ENCODE results near the gene PPP2R1A. TPM values are rescaled to one million over a fixed set of nuclear protein-coding genes. Genes with fewer than 3 reads are reported as not detected.
"Not testable (repeated sequence)": the region's sequence is repeated elsewhere in the genome, so short reads cannot be mapped to it uniquely, and the experiment has no call there.

Gene PPP2R1A
- total RNA-seq, 1 donor from 2014 or later = 39.5 TPM

GRCh38 chr19:52244021-52244420 is 54.2 kb downstream of the PPP2R1A start:
- DNase-seq (ENCODE audit: low spot score) = no peak

DNA sequence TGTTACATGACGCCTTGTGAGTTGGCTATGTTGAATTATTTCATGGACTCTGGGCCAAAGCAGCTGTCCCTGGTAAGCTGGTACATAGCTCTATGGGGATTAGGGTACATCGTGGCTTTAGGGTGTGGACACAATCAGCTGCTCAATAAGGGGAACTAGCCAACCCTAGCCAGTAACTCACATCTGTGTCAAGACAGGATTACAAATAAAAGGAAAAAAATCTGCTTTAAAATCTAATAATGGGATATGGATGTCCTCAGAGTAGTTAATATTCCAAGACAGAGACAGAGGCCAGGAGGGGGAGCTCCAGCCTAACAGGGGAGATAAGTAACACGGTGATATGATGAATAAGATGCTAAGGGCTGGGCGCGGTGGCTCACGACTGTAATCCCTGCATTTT is 58.4 kb downstream of the PPP2R1A start:
- peak; percentile 36 for DNase-seq (ENCODE audit: low spot score)

DNA sequence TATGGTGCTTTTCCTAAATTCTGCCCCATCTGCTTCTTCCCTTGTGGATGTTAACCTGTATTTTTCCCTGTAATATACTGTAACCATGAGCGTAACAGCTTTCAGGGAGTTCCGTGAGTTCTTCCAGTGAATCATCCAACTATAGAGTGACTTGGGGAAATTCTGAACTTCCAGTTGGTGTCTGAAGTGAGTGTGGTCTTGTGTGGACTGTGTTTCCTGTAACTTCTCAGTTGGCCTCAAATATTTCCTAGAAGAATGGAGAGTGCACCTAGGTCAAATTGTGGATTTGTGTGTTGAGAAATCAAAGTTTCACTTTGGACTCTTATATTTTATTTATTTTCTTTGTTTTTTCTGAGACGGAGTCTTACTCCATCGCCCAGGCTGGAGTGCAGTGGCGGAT is 68.6 kb downstream of the PPP2R1A start:
- no peak for DNase-seq (ENCODE audit: low spot score)

GRCh38 chr19:52265556-52265955 is 75.7 kb downstream of the PPP2R1A start:
- DNase-seq (ENCODE audit: low spot score) = not testable (repeated sequence)

DNA sequence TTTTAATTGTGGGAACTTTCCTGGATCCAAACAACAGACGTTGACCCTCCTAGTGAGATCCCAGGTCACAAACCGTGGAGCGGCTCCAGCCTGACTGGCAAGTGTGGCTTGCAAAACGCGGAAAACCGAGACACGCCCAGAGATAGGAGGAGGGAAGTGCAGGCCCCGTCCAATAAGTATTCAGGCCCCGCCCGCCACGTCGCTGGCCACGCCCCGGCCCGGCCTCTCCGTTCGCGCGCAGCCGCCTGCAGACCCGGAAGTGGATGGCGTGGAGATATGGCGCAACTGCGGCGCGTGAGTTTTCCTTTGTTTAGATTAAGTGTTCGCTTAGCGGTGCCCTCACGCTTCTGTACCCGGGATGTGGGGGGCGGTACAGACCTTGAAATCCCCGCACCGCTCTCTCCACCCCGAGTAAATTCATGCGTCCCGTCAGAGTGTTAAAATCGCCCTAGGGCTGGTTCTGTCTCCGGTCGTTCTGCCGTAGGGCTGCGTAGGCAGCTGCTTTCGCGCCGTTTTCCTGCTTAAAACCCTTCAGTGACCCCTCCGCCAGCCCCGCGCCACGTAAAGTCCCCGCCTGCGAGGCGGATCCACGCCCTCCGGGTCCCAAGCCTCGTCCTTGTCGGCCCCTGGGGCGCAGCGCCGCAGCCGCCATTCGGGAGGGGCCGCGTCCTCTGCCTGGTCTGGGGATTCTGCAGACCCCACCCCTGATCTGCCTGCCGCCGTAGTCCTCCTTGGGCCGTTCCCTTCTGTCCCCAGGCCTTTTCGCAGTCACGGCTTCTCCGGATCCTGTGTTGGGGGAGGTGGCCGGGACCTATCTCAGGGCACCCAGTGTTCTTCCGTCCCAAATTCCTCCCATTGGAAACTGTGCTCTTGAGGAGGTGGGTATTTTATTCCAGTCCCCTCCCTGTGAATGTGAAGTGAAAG is 79.7 kb downstream of the PPP2R1A start, which contains the start of gene ZNF766:
TSS of gene ZNF766 (plus strand) at position 250 of the 924 bp plus-strand sequence. CDS start at position 277, 27 bp downstream.
- DNase-seq (ENCODE audit: low spot score) = peak; percentile 97

- DNase-seq (ENCODE audit: low spot score) = no peak
These were observed 80.5 kb downstream of the PPP2R1A start for GRCh38 chr19:52270266-52270885.

- no peak for DNase-seq (ENCODE audit: low spot score)
These were observed 83.4 kb downstream of the PPP2R1A start for GRCh38 chr19:52273301-52273700.

- no peak for DNase-seq (ENCODE audit: low spot score)
These were observed 84.3 kb downstream of the PPP2R1A start for GRCh38 chr19:52274191-52274590.

DNA sequence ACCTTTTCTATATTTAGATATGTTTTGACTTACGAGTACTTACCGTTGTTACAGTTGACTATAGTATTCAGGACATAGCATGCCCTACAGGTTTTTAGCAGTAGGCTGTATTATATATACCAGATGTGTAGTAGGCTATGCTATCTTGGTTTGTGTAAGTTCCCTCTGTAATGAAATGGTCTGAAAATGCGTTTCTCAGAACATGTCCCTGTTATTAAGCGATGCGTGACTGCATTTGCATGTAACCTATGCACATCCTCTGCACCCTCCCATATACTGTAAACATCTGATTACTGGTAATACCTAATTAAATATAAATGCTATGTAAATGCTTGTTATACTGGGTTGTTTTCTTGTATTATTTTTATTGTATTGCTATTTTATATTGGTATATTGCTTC is 86.1 kb downstream of the PPP2R1A start:
- DNase-seq (ENCODE audit: low spot score) = no peak

DNA sequence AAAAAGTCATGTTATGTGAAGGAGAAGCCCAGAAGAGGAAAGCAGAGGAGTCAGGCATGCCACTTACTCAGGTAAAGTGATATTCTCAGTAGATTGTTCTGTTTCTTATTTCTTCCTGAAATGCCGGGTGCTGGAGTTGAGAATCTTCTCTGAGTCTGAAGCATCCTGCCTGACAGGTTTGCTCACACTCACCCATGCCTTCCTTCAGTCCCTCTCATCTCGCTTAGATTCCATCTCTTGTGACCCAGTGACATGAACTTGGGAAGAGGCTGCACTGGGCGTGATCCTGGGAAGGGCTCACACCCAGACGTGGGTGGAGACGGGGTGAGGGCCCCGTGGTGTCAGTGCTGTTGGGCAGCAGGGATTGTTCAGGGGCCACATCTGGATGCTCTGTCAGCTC is 87.6 kb downstream of the PPP2R1A start:
- peak; percentile 4 for DNase-seq (ENCODE audit: low spot score)

Other genes starting within 250 kb of the PPP2R1A start
- gene ZNF350, start 203.2 kb upstream of the PPP2R1A start, total RNA-seq (ENCODE audit: insufficient read depth, low replicate concordance) = 13.2 TPM
- gene ZNF615, start 181.8 kb upstream of the PPP2R1A start, total RNA-seq (ENCODE audit: insufficient read depth, low replicate concordance) = 18.1 TPM
- 12.0 TPM for gene ZNF614, start 161.7 kb upstream of the PPP2R1A start, total RNA-seq (ENCODE audit: insufficient read depth, low replicate concordance)
- 15.6 TPM for gene ZNF432, start 141.2 kb upstream of the PPP2R1A start, total RNA-seq (ENCODE audit: insufficient read depth, low replicate concordance)
- 58.5 TPM for gene ZNF841, start 94.3 kb upstream of the PPP2R1A start, total RNA-seq (ENCODE audit: insufficient read depth, low replicate concordance)
- 19.7 TPM for gene ZNF616, start 50.1 kb upstream of the PPP2R1A start, total RNA-seq (ENCODE audit: insufficient read depth, low replicate concordance)
- 11.6 TPM for gene ZNF836, start 18.4 kb upstream of the PPP2R1A start, total RNA-seq (ENCODE audit: insufficient read depth, low replicate concordance)
- gene ZNF766, start 79.5 kb downstream of the PPP2R1A start, total RNA-seq (ENCODE audit: insufficient read depth, low replicate concordance) = 25.3 TPM
- 12.3 TPM for gene ZNF480, start 107.1 kb downstream of the PPP2R1A start, total RNA-seq (ENCODE audit: insufficient read depth, low replicate concordance)
- gene ZNF610, start 146.2 kb downstream of the PPP2R1A start, total RNA-seq (ENCODE audit: insufficient read depth, low replicate concordance) = 9.9 TPM
- gene ZNF880, start 179.9 kb downstream of the PPP2R1A start, total RNA-seq (ENCODE audit: insufficient read depth, low replicate concordance) = 52.2 TPM
- 36.4 TPM for gene ZNF528, start 207.8 kb downstream of the PPP2R1A start, total RNA-seq (ENCODE audit: insufficient read depth, low replicate concordance)
- gene ZNF534, start 239.1 kb downstream of the PPP2R1A start, total RNA-seq (ENCODE audit: insufficient read depth, low replicate concordance) = 6.5 TPM

Data from umbilical cord (tissue), 2 donors.